Measurements from ENCODE around the gene POMT1.

POMT1 gene

DNA sequence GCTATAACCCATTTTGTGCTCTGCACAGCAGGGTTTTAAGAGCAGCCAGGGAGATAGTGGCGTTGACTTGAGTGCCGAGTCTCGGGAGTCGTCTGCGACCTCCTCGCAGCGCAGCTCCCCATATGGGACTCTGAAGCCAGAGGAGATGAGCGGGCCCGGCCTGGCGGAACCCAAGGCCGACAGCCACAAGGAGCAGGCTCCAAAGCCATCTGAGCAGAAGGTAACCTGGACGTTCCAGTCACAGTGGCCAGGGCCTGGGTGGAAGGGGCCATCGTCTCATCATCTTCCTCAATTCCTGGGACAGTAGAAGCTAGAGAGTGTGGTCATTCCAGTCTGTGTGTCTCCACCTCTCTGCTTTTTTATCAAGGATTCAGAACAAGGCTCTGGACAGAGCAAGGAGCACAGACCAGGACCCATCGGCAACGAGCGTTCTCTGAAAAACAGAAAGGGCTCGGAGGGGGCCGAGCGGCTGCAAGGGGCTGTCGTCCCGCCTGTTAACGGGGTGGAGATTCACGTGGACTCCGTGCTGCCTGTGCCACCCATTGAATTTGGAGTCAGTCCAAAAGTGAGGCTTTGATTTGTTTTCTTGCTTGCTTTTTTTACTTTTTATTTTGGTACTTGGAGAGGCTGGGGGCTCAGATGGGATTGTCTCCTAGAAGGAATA lies 20.2 kb upstream of the POMT1 start:
- H3K27ac ChIP-seq, result no peak overlapping the region
- TF ChIP-seq CTCF (IDR thresholded peaks at IDR 0.05), result no peak
- TF ChIP-seq ZFX (IDR thresholded peaks at IDR 0.05; ENCODE audit: borderline replicate concordance), result no peak

DNA sequence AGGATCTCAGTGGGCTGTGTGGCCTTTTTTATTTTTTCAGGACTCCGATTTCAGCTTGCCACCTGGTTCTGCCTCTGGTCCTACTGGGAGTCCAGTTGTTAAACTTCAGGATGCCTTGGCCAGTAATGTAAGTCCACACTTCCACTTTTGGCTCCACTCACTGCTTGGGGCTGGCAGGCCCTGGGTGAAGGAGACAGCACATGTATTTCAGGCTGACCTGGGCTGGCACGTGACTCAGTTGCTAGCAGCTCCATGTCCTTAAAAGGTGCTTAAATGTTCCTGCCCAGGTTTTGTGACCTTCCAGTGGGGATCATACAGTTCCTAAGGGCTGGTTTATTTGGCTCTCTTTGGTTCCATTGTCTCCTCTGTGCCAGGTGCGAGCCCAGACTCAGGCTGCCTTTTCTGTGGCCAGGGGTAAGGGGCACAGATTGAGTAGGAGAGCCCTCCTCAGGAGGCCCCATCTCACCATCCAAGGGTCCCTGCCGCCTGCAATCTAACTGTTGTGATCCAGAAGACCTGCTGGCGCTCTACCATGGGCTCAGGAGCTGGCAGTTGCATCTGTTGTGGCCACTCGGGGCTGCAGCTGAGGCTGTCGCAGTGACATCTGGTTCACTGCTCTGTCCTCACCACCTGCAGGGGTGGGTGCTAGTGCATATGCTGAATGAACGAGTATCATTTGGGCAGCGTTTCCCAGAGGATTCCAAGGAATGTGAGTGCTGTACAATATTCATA lies 19.2 kb upstream of the POMT1 start:
- TF ChIP-seq CTCF (IDR thresholded peaks at IDR 0.05), result no peak
- TF ChIP-seq ZFX (IDR thresholded peaks at IDR 0.05; ENCODE audit: borderline replicate concordance), result no peak
- no peak overlapping the region for H3K27ac ChIP-seq

DNA sequence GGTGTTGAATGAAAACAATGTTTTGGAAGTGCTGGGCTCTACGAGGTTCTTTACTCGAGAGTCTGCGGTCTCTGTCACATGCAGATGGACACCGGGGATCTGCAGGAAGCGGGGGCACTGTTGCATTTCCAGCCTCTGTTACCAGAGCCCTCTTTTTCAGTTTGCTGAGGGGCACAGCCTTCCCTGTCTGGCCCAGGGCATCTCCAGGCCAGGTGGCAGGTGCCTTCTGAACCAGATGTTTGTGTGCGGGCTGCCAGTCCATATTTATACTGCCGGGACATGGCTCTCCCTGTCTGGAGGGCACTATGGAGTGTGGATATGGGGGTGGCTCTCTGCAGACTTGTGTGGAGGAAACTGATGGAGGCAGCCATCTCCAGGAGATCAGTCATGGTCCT lies 18.7 kb upstream of the POMT1 start:
- TF ChIP-seq CTCF (IDR thresholded peaks at IDR 0.05), result no peak
- no peak for TF ChIP-seq ZFX (IDR thresholded peaks at IDR 0.05; ENCODE audit: borderline replicate concordance)
- H3K27ac ChIP-seq, result no peak overlapping the region

DNA sequence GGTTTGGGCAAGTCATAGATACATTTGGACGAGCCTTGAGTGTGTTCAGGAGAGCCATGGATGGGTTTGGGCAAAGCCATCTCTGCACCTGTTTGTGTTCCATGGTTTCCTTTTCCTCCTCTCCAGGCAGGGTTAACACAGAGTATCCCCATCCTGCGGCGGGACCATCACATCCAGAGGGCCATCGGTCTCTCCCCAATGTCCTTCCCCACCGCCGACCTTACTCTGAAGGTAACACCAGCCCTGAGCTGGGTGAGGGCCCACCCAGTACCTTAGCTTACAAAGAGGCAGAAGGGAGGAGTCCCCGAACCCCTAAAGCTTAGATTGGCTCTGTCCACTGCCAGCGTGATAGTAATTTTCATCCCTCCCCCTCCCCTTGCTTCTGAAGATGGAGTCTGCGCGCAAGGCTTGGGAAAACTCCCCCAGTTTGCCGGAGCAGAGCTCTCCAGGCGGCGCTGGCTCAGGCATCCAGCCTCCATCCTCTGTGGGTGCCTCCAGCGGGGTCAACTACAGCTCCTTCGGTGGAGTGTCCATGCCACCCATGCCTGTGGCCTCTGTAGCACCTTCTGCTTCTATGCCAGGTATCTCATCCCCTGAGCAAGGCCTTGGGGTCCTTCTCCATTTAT lies 18.0 kb upstream of the POMT1 start:
- TF ChIP-seq CTCF (IDR thresholded peaks at IDR 0.05) (no peak), ZFX (IDR thresholded peaks at IDR 0.05; ENCODE audit: borderline replicate concordance) (no peak)
- H3K27ac ChIP-seq, result no peak overlapping the region

DNA sequence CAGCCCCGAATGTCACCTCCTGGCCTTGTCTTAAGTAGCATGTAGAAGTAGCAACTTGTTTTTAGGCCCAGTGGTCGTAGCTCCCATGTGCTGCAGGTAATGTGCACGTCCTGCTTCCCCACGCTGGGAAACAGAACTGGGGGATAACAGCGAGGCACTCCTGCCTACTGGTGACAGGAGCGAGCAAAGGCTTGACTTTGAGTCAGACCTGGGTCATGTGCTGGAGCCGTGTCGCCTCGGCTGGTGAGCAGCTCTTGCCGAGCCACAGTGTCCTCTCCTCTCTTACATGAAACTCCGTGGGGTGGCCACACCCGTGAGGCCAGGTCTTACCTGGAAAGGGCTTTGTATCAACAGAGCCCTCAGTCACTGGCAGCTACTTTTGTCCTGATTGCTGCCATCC lies 17.5 kb upstream of the POMT1 start:
- TF ChIP-seq ZFX (IDR thresholded peaks at IDR 0.05; ENCODE audit: borderline replicate concordance) (no peak), CTCF (IDR thresholded peaks at IDR 0.05) (no peak)
- no peak overlapping the region for H3K27ac ChIP-seq

GRCh38 chr9:131485728-131486422 lies 16.8 kb upstream of the POMT1 start:
- H3K27ac ChIP-seq, result no peak overlapping the region

More at GRCh38 chr9:131485728-131486422, 16.8 kb upstream of the POMT1 start:
- TF ChIP-seq CTCF (IDR thresholded peaks at IDR 0.05) (no peak), ZFX (IDR thresholded peaks at IDR 0.05; ENCODE audit: borderline replicate concordance) (no peak)
